Anterior cingulate cortex (tissue), 58 donors: Measurements from ENCODE around the gene SPACA7.
"Not testable (repeated sequence)": the region's sequence is repeated elsewhere in the genome, so short reads cannot be mapped to it uniquely, and the experiment has no call there.

Source experiments
- DNase-seq, 58 donors: peaks; one replicate each; lab custom pipeline; 2025; lab: John Stamatoyannopoulos, UW

SPACA7 gene

GRCh38 chr13:112349681-112350080 lies 26.5 kb upstream of the SPACA7 start:
- no peak for DNase-seq

DNA sequence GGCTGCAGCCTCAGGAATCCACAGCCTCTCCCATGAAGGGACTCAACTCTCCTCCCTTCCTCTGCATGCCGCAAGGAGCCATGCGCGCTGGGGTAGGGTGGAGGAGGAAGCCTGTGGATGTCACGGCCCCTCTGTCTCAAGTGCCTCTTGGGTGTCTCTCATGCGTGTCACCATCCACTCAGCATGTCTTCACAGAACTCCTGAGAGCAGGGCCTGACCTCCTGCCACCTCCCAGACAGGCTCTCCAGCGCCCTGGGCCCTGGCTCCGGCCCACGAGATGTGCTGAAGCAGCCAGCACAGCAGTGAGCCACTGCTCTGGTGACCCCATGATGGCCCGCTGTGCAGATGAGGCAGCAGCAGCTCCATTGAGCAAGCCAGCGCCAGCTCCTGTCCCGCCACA lies 25.9 kb upstream of the SPACA7 start:
- no peak for DNase-seq

DNA sequence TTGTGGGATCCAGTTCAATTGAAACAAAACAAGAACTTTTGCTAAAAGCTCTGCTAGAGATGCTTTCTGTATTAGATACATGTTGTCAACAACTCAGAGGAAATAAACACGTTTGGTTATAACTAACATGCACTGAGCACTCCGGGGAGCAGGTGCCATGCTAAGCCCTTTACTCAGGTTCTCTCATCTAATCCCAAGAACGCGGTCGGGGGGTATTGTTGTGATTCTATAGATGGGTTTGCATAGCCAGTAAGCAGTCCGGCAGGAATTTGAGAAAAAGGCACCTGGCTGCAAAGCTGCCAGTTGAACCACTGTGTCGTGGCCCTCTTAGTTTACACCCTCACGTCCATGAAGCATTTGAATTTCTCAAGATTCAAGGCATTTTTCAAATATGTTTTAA lies 24.3 kb upstream of the SPACA7 start:
- DNase-seq, result no peak

GRCh38 chr13:112353856-112354255 lies 22.3 kb upstream of the SPACA7 start:
- DNase-seq, result no peak

DNA sequence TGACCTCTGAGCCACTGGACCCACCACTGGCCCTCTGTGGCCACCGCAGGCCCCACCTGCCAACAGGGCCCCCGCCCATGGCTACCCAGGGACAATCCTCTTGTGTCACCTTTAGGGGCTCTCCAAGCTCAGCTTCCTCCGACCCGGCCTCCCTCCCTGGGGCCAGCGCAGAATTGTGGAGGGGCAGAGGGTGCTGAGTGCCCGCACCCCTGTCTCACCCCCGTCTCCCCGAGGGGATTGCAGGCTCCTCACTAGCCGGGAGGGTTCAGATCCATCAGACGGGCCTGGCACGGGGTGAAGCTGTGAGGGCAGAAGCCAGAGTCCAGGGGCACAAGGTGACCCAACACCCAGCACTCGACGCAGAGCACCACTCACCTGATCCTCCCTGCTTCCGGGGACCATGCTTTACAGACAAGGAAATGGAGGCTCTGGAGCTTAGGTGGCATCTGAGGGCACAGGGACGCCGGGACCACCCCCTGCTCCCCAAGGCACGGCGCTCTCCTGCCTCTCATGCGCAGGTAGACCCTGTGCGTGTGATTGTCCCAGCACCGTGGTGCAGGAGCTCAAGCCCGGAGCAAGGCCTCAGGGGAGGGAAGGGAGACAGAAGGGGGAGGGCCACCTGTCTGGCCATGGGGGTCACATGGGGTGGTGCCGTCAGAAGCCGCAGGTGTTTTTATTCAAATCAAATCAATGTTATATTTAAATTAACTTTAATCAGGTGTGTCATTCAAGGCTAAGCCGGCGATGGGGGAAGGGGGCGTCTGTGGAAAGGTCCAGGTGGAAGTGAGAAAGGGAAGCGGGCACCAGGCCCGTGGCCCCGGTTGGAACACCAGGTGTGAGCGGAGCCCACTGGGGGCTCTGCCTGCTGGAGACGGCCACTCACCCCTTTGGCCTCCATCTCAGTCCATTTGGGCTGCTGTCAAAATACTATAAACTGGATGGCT lies 21.6 kb upstream of the SPACA7 start:
- no peak for DNase-seq

DNA sequence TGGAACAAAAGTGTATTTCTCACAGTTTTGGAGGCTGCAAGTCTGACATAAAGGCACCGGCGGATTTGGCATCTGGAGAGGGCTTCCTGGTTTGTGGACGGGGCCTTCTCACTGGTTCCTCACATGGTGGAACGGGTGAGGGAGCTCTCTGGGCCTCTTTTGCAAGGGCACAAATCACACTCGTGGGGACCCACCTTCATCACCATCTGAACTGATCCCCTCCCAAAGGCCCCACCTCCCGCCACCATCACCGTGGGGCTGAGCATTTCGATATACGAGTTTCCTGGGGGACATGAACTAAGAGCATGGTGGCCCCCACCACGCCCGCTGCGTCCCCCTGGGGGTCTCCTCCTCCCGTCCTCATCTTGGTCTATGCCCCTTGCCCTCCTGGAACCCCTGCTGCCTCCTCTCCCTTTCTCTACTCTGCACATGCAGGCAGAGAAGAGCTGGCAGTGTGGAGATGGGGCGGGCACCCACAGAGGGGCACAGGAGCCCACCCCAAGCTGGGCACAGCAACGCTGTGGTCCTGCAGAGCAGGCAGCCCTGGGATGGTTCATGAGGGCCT lies 20.8 kb upstream of the SPACA7 start:
- no peak for DNase-seq

DNA sequence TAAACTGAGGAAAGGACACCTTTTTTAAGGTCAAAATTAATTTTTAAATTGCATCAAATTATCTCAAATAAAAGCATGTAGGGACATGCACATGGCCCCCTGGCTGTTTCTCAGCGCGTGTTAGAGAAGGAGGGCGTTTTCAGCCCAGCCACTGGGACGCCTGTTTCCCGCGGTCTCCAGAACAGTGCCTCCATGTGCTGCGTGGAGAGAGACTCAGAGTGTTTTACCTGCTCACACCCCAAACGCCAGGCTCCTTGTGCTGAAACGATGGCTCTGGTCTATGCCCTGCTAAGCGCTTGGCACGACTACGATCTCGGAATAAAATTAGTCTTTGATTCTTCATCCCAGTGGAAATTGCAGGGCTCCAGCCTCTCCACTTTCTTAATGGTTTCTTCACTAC lies 20.0 kb upstream of the SPACA7 start:
- DNase-seq, result no peak

DNA sequence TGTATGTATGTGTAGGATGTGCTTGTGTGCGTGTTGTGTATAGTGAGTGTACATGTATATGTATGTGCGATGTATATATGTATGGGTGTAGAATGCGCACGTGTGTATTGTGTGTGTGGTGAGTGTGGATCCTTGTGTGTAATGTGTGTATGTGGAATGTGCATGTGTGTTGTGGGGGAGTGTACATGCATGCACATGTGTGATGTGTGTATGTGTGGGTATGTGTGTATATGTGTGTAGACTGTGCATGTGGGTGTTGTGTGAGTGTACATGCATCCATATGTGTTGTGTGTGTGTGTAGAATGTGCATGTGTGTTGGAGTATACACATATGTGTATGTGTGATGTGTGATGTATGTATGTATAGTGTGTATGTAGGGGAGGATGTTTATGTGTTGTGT lies 18.0 kb upstream of the SPACA7 start:
- DNase-seq, result no peak

- no peak for DNase-seq
Observed at GRCh38 chr13:112362021-112362420, 14.1 kb upstream of the SPACA7 start.

DNA sequence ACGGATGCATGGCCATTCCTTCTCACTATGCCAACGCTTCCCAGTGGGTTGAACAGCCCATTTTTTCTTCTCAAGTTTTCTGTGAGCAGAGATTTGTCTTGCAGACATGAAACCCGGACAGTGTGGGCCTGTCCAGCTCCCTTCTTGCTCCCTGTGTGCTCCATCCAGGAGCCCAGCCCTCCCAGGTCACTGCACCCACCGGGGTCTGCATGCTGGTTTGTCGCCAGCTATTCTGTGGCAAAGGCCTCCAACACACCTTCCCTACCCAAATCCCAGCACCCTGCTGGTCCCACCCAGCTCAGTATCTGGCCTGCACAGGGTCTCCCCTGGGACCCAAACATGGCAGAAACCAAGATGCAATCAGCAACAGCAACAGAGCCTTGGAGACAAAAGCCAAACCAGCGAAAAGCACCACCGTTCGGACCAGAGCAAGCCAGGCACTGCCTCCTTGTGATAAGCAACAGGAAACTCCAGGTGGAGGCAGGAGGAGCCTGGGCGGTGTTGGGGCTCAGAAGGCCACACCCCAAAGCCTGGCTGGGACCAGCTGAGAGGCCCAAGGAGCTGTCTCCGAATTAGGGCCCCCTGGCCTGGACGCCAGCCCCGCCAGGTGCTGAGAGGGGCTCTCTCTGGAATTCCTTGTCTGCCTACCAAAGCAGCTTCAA lies 12.2 kb upstream of the SPACA7 start:
- DNase-seq, result no peak

- DNase-seq, result no peak
Observed at GRCh38 chr13:112366907-112367646, 9.1 kb upstream of the SPACA7 start.

DNA sequence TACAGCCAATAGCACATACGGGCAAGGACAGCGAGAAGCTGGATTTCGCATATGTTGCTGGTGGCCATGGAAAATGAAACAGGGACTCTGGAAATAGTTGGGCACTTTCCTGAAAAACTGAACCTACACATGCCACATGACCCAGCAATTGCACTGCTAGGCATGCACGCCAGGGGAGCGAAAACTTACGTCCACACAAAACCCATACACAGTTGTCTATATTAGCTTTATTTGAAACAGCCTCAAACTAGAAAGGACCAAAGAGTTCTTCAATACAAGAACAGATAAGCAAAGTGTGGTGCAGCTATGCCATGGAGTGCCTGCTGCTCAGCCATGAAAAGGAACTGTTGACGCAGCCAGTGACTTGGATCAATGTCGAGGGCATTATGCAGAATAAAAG lies 7.3 kb upstream of the SPACA7 start:
- no peak for DNase-seq

GRCh38 chr13:112370311-112370710 lies 5.8 kb upstream of the SPACA7 start:
- no peak for DNase-seq

- DNase-seq, result no peak
Observed at GRCh38 chr13:112374271-112374670, 1.9 kb upstream of the SPACA7 start.

DNA sequence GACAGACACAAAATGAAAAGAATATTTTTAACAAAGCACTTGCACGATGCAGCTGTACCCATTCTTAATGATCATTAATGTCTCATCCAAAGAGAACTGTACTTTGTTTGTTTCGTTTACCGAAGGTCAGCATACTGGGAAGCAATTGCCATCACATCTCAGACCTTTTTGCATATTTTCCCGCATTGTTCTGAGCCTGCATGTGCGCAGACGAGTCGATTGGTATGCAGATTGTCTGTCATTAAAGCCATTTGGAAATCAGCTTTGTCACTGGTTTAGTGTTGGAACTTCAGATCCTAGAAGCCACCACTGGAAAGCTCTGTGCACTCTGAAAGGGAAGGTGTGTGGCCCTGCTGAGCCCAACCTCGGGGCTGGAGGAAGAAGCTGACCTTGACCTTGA lies 15.6 kb downstream of the SPACA7 start:
- DNase-seq, result no peak

DNA sequence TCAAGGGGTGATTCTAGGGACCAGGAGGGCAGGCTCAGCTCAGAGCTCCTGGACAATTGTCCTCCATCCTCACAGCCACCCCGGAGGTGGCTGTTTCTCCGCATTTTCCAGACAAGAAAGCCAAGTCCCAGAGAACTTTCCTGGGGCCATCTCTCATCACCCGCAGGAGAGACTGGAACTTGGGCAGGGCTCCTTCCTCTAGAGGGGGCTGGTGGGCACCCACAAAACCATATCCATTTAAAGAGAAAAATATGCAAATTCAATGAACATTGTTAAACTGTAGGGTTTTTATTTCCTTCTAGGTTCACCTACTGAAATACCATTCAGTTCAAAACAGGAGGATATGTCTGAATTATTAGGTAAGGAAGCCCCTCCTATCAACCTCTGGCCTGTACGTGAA lies 16.6 kb downstream of the SPACA7 start:
- no peak for DNase-seq

DNA sequence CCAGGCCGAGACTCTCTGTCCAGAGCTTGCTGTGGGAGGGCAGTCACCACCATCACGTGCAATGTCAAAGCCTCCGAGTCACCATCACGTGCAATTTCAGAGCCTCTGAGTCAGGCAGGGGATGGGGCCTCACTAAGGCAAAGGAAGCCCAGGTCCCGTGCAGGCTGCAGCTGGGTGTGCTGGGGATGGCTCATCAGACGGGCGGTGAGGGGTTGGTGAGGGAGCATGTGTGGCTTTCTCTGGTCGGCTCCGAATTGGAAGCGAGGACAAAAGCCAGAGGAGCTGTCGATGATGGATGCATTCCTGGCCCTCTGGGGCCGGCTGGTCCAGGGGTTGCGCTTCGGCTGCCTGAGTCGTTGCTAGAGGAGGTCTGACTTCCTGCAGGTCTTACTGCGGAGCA lies 18.9 kb downstream of the SPACA7 start:
- DNase-seq, result not testable (repeated sequence)

DNA sequence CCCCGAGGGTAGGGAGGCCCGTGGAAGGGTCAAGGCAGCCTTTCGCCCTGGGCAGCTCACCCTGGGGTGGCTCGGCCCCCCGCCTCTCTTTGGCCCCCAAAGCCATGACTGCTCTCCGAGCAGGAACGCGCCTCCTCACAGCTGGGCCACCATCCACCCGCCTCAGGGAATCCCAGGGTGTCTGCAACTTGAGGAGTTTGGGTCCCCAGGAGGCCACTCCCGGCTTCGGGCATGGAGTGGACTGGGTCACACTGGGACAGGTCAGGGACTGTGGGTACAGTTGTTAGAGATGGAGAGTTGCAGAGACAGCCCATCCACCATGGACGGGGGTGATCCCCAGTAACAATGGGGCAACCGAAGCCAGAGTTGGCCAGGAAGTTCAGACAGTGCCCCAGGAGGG lies 19.8 kb downstream of the SPACA7 start:
- DNase-seq, result not testable (repeated sequence)

GRCh38 chr13:112397108-112397507 lies 21.0 kb downstream of the SPACA7 start:
- no peak for DNase-seq

DNA sequence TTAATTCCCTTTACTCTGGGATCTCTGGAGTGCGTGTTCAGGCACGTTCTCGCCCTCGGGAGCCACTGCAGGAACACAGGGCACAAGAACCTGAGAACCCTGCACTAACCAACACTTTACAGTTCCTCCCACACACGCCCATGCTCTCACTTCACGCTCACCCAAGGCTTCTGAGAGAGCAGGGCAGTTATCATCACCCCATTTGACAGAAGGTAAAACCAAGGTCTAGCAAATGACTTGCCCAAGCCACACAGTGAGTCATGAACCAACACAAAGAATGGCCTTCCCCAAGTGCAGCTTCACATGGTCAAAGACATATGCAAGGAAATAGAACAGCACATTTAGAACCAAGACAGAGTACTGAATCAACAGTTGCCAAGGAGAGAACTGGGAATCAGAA lies 22.2 kb downstream of the SPACA7 start:
- not testable (repeated sequence) for DNase-seq

DNA sequence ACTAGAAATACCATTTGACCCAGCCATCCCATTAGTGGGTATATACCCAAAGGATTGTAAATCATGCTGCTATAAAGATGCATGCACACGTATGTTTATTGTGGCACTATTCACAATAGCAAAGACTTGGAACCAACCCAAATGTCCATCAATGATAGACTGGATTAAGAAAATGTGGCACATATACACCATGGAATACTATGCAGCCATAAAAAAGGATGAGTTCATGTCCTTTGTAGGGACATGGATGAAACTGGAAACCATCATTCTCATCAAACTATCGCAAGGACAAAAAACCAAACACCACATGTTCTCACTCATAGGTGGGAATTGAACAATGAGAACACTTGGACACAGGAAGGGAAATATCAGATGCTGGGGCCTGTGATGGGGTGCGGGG lies 33.7 kb downstream of the SPACA7 start:
- not testable (repeated sequence) for DNase-seq
